Right lobe of liver (tissue), 4 donors: ENCODE results near the gene CPNE6.
A peak's percentile ranks its signal among the peaks of the same experiment; 100 is the strongest.

Experiments used
- CTCF ChIP-seq, 4 donors: fragments of 200-600 bp in 3 of 4; fragments of 450-650 bp in 1 of 4; IDR thresholded peaks; one replicate each; pipeline versions ENCODE4 v1.5.1 to v1.8.0; 2016 to 2022; ENCODE audit warnings: antibody characterized with exemption in 4 of 4, mild to moderate bottlenecking in 2 of 4
- POLR2A ChIP-seq: fragments of 450-650 bp; IDR thresholded peaks from one replicate; pipeline ENCODE4 v1.6.1; 2017; ENCODE audit warnings: antibody characterized with exemption, mild to moderate bottlenecking
- donor health status: DM: no; HTN: no; CAD: no.
- donor health status: DM: no; HTN: no; CAD: no.
- donor health status: DM: no; HTN: yes; CAD: no.

DNA sequence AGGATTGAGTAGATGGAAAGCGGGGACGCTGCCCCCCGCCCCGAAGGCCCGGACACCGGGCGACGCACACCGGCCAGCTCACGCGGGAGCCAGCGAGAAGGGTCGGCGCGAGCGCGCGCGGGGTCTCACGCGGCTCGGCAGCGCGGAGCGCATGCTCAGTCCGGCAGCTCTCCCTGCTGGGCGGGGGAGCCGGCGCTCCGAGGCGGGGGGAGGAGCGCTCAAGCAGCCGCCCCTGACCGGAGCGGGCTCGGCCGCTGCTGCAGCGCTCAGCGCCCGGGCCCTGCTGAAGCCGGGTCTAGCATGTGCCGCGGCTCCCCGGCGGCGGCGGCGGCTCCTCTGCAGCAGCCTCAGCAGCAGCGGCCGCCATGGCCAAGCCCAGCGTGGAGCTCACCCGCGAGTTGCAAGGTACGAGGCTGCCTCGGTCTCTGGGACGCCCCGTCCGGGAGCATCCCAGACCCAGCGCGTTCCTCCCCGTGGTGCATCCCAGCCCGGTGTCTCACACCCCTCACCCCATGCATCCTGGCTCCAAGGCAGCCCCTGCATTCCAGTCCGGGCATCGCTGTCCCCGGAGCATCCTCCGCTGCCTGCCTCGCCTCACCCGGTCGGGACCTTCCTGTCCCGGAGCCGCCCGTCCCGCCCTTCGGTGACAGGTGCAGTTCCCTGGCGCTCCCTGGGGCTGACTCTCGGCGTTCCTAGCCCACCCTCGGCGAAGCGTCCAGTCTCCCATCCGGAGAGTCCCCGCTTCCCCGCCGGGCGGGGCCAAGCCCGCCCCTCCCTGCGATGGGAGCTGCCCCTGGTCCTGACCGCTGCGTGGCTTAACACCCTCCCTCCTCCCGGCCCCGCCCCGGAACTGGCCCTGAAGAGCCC is 19.3 kb upstream of the CPNE6 start, which contains the start of gene CARMIL3:
- peak in 2 of 4 donors; percentile 3 to 5 for TF ChIP-seq CTCF (IDR thresholded peaks at IDR 0.05)
- TF ChIP-seq POLR2A, result peak; percentile 21
